Measurements from ENCODE around the gene DENND1A.

GRCh38 chr9:123335193-123335985 lies 594.5 kb downstream of the DENND1A start:
- no peak for TF ChIP-seq ZNF609 (CRISPR knock-in tag; IDR thresholded peaks at IDR 0.05; ENCODE audit: borderline replicate concordance)
- no peak for TF ChIP-seq PHF8 (CRISPR knock-in tag; IDR thresholded peaks at IDR 0.05)
- TF ChIP-seq ZNF292 (CRISPR knock-in tag; IDR thresholded peaks at IDR 0.05; ENCODE audit: borderline replicate concordance, low read depth) = no peak
- no peak for TF ChIP-seq ZFP36 (IDR thresholded peaks at IDR 0.05; ENCODE audit: borderline replicate concordance, low read depth, low read length, partially characterized antibody)
- TF ChIP-seq POLR2A (IDR thresholded peaks at IDR 0.05; ENCODE audit: insufficient read depth in 1 of 2, low read depth in 2 of 2, low read length in 2 of 2) = no peak
- no peak for TF ChIP-seq YY1 (IDR thresholded peaks at IDR 0.05; ENCODE audit: insufficient read depth, insufficient replicate concordance, low read depth, low read length)
- no peak for TF ChIP-seq ZNF639 (CRISPR knock-in tag; conservative IDR thresholded peaks at IDR 0.05)
- no peak for TF ChIP-seq CTCF (CRISPR knock-in tag; IDR thresholded peaks at IDR 0.05)
- no peak for TF ChIP-seq ZNF230 (CRISPR knock-in tag; IDR thresholded peaks at IDR 0.05)
- no peak for TF ChIP-seq SMC3 (IDR thresholded peaks at IDR 0.05; ENCODE audit: low read length)
- no peak for TF ChIP-seq ZBTB10 (CRISPR knock-in tag; IDR thresholded peaks at IDR 0.05; ENCODE audit: borderline replicate concordance)
- TF ChIP-seq ZZZ3 (CRISPR knock-in tag; IDR thresholded peaks at IDR 0.05; ENCODE audit: borderline replicate concordance) = no peak
- TF ChIP-seq ATAD3A (CRISPR knock-in tag; IDR thresholded peaks at IDR 0.05) = no peak
